Measurements from ENCODE around the gene SLC25A29. TPM values are rescaled to one million over a fixed set of nuclear protein-coding genes. Genes with fewer than 3 reads are reported as not detected.
A peak's percentile ranks its signal among the peaks of the same experiment; 100 is the strongest.

Gene SLC25A29
- total and polyA plus RNA-seq, 2 of the 13 experiments (the other 11 are each of a cell fraction or from before 2014, with no cell fraction given) = 12.2 to 17.2 TPM

GRCh38 chr14:100325231-100325632, 19.0 kb upstream of the SLC25A29 start (continued):
- TF ChIP-seq UBTF (CRISPR knock-in tag; IDR thresholded peaks at IDR 0.05) (peak; percentile 44; the same call in 1 of the 2 replicates), RAD51 (IDR thresholded peaks at IDR 0.05; ENCODE audit: borderline replicate concordance) (no peak), ZNF572 (CRISPR knock-in tag; IDR thresholded peaks at IDR 0.05) (no peak), FOXA3 (CRISPR knock-in tag; IDR thresholded peaks at IDR 0.05) (no peak; the same call in 1 of the 2 replicates), ZNF446 (CRISPR knock-in tag; IDR thresholded peaks at IDR 0.05) (no peak), ZSCAN20 (CRISPR knock-in tag; IDR thresholded peaks at IDR 0.05; ENCODE audit: borderline replicate concordance) (no peak), ZNF407 (CRISPR knock-in tag; IDR thresholded peaks at IDR 0.05; ENCODE audit: not compliant biosample characterization) (no peak), KIAA2018 (CRISPR knock-in tag; IDR thresholded peaks at IDR 0.05; ENCODE audit: borderline replicate concordance) (no peak)
